Erythroblast (primary cell): ENCODE data around the gene ATOH8.

ENCODE experiments used
- GATA1 ChIP-seq: IDR thresholded peaks from 2 replicates; pipeline ENCODE4 v1.6.1; 2011; ENCODE audit warnings: low read depth, mild to moderate bottlenecking, control low read depth, low read length, moderate library complexity
- POLR2A ChIP-seq: IDR thresholded peaks from 2 replicates; pipeline ENCODE4 v1.6.1; 2011; ENCODE audit warnings: mild to moderate bottlenecking, low read length

- TF ChIP-seq POLR2A (no peak), GATA1 (no peak)
These were observed 14.9 kb downstream of the ATOH8 start for GRCh38 chr2:85768713-85769112.
